MG63 (cell line): ENCODE measurements around the gene RMC1. TPM values are rescaled to one million over a fixed set of nuclear protein-coding genes. Genes with fewer than 3 reads are reported as not detected.
"Not testable (repeated sequence)": the region's sequence is repeated elsewhere in the genome, so short reads cannot be mapped to it uniquely, and the experiment has no call there.

Experiments
- DNase-seq: peaks from one replicate; pipeline ENCODE4 v3.0.0-alpha.2; 2020
- H3K27me3 ChIP-seq: fragments of 250-450 bp; sonication (Bioruptor Pico); 2 replicates; pipeline ENCODE4 v1.5.1; 2020; ENCODE audit warnings: mild to moderate bottlenecking, moderate library complexity
- H3K36me3 ChIP-seq: fragments of 250-450 bp; sonication (Bioruptor Pico); 2 replicates; pipeline ENCODE4 v1.5.1; 2020; ENCODE audit warnings: mild to moderate bottlenecking, moderate library complexity
- H3K4me3 ChIP-seq: fragments of 250-450 bp; sonication (Bioruptor Pico); 2 replicates; pipeline ENCODE4 v1.5.1; 2020; ENCODE audit warnings: mild to moderate bottlenecking, moderate library complexity
- H3K9me3 ChIP-seq: fragments of 250-450 bp; sonication (Bioruptor Pico); 2 replicates; pipeline ENCODE4 v1.5.1; 2020; ENCODE audit warnings: mild to moderate bottlenecking, moderate library complexity
- total RNA-seq: library from RNA; depleted of rRNA; stranded (reverse); fragments of >200 nt; shearing (Covaris generic); gene quantifications from 2 replicates; pipeline ENCODE4 v1.2.3, GENCODE V29; 2014; ENCODE audit warnings: low replicate concordance

RMC1 gene
- total RNA-seq, 1 experiment from 2014 or later = 21.1 TPM

- peak; percentile 70 for DNase-seq
- H3K36me3 ChIP-seq, H3K4me3 ChIP-seq, H3K9me3 ChIP-seq, H3K27me3 ChIP-seq: not testable (repeated sequence)
Measured at GRCh38 chr18:23489586-23489985, 13.7 kb upstream of the RMC1 start.

- Histone ChIP-seq H3K27me3 (no peaks in the 10 kb centered on the region), H3K9me3 (no peaks in the 10 kb centered on the region), H3K4me3 (no peak overlapping the region), H3K36me3 (no peaks in the 10 kb centered on the region)
- no peak for DNase-seq
Measured at GRCh38 chr18:23493654-23494053, 9.7 kb upstream of the RMC1 start.

GRCh38 chr18:23494992-23495391 is 8.3 kb upstream of the RMC1 start:
- Histone ChIP-seq H3K36me3 (no peaks in the 10 kb centered on the region), H3K9me3 (no peaks in the 10 kb centered on the region), H3K4me3 (no peak overlapping the region), H3K27me3 (no peaks in the 10 kb centered on the region)
- no peak for DNase-seq

GRCh38 chr18:23495723-23496440 is 7.4 kb upstream of the RMC1 start:
- H3K36me3 ChIP-seq = no peaks in the 10 kb centered on the region
- H3K4me3 ChIP-seq = no peak overlapping the region

GRCh38 chr18:23498117-23498516 is 5.2 kb upstream of the RMC1 start:
- no peak overlapping the region for H3K4me3 ChIP-seq
- no peaks in the 10 kb centered on the region for H3K36me3 ChIP-seq
- no peaks in the 10 kb centered on the region for H3K27me3 ChIP-seq
- no peaks in the 10 kb centered on the region for H3K9me3 ChIP-seq
- no peak for DNase-seq

More at GRCh38 chr18:23495723-23496440, 7.4 kb upstream of the RMC1 start:
- Histone ChIP-seq H3K27me3 (no peaks in the 10 kb centered on the region), H3K9me3 (no peaks in the 10 kb centered on the region)
- DNase-seq = no peak

GRCh38 chr18:23498877-23499276 is 4.4 kb upstream of the RMC1 start:
- Histone ChIP-seq H3K36me3 (no peaks in the 10 kb centered on the region), H3K27me3 (no peaks in the 10 kb centered on the region), H3K9me3 (no peaks in the 10 kb centered on the region), H3K4me3 (no peak overlapping the region)
- DNase-seq = peak; percentile 70

- Histone ChIP-seq H3K36me3 (no peaks in the 10 kb centered on the region), H3K27me3 (no peaks in the 10 kb centered on the region), H3K9me3 (no peaks in the 10 kb centered on the region), H3K4me3 (no peak overlapping the region)
- peak; percentile 10 for DNase-seq
Measured at GRCh38 chr18:23499291-23499781, 4.0 kb upstream of the RMC1 start.

- peaks cover 8% of the 10 kb centered on the region; the same call in 1 of the 2 replicates for H3K36me3 ChIP-seq
- H3K27me3 ChIP-seq = no peaks in the 10 kb centered on the region
- no peak for DNase-seq
- no peaks in the 10 kb centered on the region for H3K9me3 ChIP-seq
- H3K4me3 ChIP-seq = no peak overlapping the region
Measured at GRCh38 chr18:23501626-23502025, 1.7 kb upstream of the RMC1 start.

- Histone ChIP-seq H3K36me3 (peaks cover 16% of the 10 kb centered on the region), H3K4me3 (peak overlapping the region; percentile 88), H3K27me3 (no peaks in the 10 kb centered on the region), H3K9me3 (no peaks in the 10 kb centered on the region)
- no peak for DNase-seq
Measured at GRCh38 chr18:23502516-23503037, 734 bp upstream of the RMC1 start.

GRCh38 chr18:23503963-23504344 is 643 bp downstream of the RMC1 start:
- Histone ChIP-seq H3K4me3 (peak overlapping the region; percentile 88), H3K9me3 (no peaks in the 10 kb centered on the region), H3K27me3 (no peaks in the 10 kb centered on the region), H3K36me3 (peaks cover 20% of the 10 kb centered on the region)
- DNase-seq = no peak

GRCh38 chr18:23504720-23505119 is 1.4 kb downstream of the RMC1 start:
- Histone ChIP-seq H3K36me3 (peaks cover 24% of the 10 kb centered on the region), H3K9me3 (no peaks in the 10 kb centered on the region), H3K27me3 (no peaks in the 10 kb centered on the region), H3K4me3 (no peak overlapping the region)
- DNase-seq = no peak

GRCh38 chr18:23506393-23506792 is 3.1 kb downstream of the RMC1 start:
- Histone ChIP-seq H3K4me3 (no peak overlapping the region), H3K36me3 (peaks cover 31% of the 10 kb centered on the region), H3K27me3 (no peaks in the 10 kb centered on the region), H3K9me3 (no peaks in the 10 kb centered on the region)
- no peak for DNase-seq

GRCh38 chr18:23510923-23511322 is 7.6 kb downstream of the RMC1 start:
- not testable (repeated sequence) for DNase-seq, H3K4me3 ChIP-seq, H3K27me3 ChIP-seq, H3K9me3 ChIP-seq
- H3K36me3 ChIP-seq = peaks cover 27% of the 10 kb centered on the region

- not testable (repeated sequence) for H3K4me3 ChIP-seq, DNase-seq, H3K27me3 ChIP-seq, H3K9me3 ChIP-seq
- H3K36me3 ChIP-seq = peaks cover 22% of the 10 kb centered on the region
Measured at GRCh38 chr18:23512216-23512615, 8.9 kb downstream of the RMC1 start.

- H3K36me3 ChIP-seq = peaks cover 24% of the 10 kb centered on the region
- H3K9me3 ChIP-seq = no peaks in the 10 kb centered on the region
- no peaks in the 10 kb centered on the region for H3K27me3 ChIP-seq
- no peak overlapping the region for H3K4me3 ChIP-seq
- DNase-seq = no peak
Measured at GRCh38 chr18:23512641-23513040, 9.3 kb downstream of the RMC1 start.

GRCh38 chr18:23515911-23516546 is 12.7 kb downstream of the RMC1 start:
- no peaks in the 10 kb centered on the region for H3K27me3 ChIP-seq
- H3K4me3 ChIP-seq = no peak overlapping the region
- no peaks in the 10 kb centered on the region for H3K9me3 ChIP-seq
- DNase-seq = peak; percentile 49
- H3K36me3 ChIP-seq = peaks cover 28% of the 10 kb centered on the region

GRCh38 chr18:23519734-23520133 is 16.4 kb downstream of the RMC1 start:
- DNase-seq = no peak
- Histone ChIP-seq H3K9me3 (no peaks in the 10 kb centered on the region), H3K4me3 (no peak overlapping the region), H3K36me3 (peaks cover 40% of the 10 kb centered on the region), H3K27me3 (no peaks in the 10 kb centered on the region)

- Histone ChIP-seq H3K27me3 (no peaks in the 10 kb centered on the region), H3K36me3 (peaks cover 44% of the 10 kb centered on the region), H3K9me3 (no peaks in the 10 kb centered on the region), H3K4me3 (no peak overlapping the region)
- no peak for DNase-seq
Measured at GRCh38 chr18:23521271-23521670, 18.0 kb downstream of the RMC1 start.
